H1 (cell line): ENCODE measurements around the gene B4GALNT3.

Experiments
- ATF2 ChIP-seq: IDR thresholded peaks from 2 replicates; pipeline ENCODE4 v1.6.1; 2012; ENCODE audit warnings: low read length, inconsistent platforms
- CEBPB ChIP-seq: IDR thresholded peaks from 2 replicates; pipeline ENCODE4 v1.6.1; 2012; ENCODE audit warnings: low read depth, low read length
- CREB1 ChIP-seq: IDR thresholded peaks from 2 replicates; pipeline ENCODE4 v1.6.1; 2012; ENCODE audit warnings: inconsistent platforms
- CTCF ChIP-seq, 3 experiments: IDR thresholded peaks; 1 replicate in 2 of 3; 2 replicates in 1 of 3; pipeline versions ENCODE4 v1.5.1 to v1.6.1; 2011; ENCODE audit warnings: low read length in 3 of 3, mild to moderate bottlenecking in 3 of 3, inconsistent platforms in 2 of 3, low read depth in 1 of 3, moderate library complexity in 1 of 3; ENCODE audit not compliant: insufficient read depth in 1 of 3; ENCODE audit errors: control extremely low read depth in 1 of 3
- E2F6 ChIP-seq: IDR thresholded peaks from 2 replicates; pipeline ENCODE4 v1.6.1; 2012; ENCODE audit warnings: inconsistent platforms
- EZH2 ChIP-seq: fragments of 200-600 bp; sonication (generic); IDR thresholded peaks from 2 replicates; pipeline ENCODE4 v1.7.1; 2012; ENCODE audit warnings: low read depth, mild to moderate bottlenecking, moderate library complexity, low read length, inconsistent platforms; ENCODE audit not compliant: severe bottlenecking
- POLR2AphosphoS5 ChIP-seq: IDR thresholded peaks from 2 replicates; pipeline ENCODE4 v1.6.1; 2011; ENCODE audit warnings: low read depth, low read length
- SP1 ChIP-seq: IDR thresholded peaks from 2 replicates; pipeline ENCODE4 v1.6.1; 2011; ENCODE audit warnings: low read depth, low read length
- TEAD4 ChIP-seq: IDR thresholded peaks from 2 replicates; pipeline ENCODE4 v1.6.1; 2012; ENCODE audit warnings: low read depth, low read length, inconsistent platforms, mixed read lengths
- YY1 ChIP-seq: IDR thresholded peaks from 2 replicates; pipeline ENCODE4 v1.6.1; 2011; ENCODE audit warnings: low read depth, mild to moderate bottlenecking, low read length

- TF ChIP-seq CTCF (IDR thresholded peaks at IDR 0.05; ENCODE audit: control extremely low read depth in 1 of 3, insufficient read depth in 1 of 3, low read depth in 1 of 3, low read length in 3 of 3) (no peak), CREB1 (no peak), EZH2 (no peak), ATF2 (no peak), POLR2AphosphoS5 (no peak), E2F6 (no peak), CEBPB (no peak), SP1 (no peak), TEAD4 (no peak), YY1 (no peak)
Observed at GRCh38 chr12:592024-592505, 132.3 kb downstream of the B4GALNT3 start.
